Measurements from ENCODE around the gene NLRP5.
"Not testable (repeated sequence)": the region's sequence is repeated elsewhere in the genome, so short reads cannot be mapped to it uniquely, and the experiment has no call there.

Gene NLRP5

GRCh38 chr19:55986487-55986886 lies at the start of gene NLRP5:
Gene NLRP5, plus strand, starts transcription at chr19:55986775.
- DNase-seq (ENCODE audit: low read depth, low spot score) = no peak

DNA sequence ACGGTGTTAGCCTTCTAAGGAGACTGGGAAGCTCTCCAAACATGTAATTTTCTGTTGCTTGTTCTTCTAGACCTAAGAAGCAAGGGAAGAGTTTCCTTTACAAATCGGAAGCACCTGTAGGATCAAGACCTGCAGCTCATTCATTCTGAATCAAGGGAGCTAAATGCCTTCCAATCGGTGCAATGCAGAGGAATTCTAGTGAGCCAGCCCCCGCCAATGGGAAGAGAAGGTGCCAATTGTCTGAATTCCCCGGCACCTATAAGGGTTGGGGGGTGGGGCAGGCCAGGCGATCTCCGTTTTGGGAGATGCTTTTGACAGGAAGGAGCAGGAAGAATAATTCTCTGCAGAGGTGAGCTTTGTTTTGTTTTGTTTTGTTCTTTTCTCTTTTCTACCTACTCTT lies 47.4 kb upstream of the NLRP5 start:
- DNase-seq (ENCODE audit: low read depth, low spot score) = no peak

DNA sequence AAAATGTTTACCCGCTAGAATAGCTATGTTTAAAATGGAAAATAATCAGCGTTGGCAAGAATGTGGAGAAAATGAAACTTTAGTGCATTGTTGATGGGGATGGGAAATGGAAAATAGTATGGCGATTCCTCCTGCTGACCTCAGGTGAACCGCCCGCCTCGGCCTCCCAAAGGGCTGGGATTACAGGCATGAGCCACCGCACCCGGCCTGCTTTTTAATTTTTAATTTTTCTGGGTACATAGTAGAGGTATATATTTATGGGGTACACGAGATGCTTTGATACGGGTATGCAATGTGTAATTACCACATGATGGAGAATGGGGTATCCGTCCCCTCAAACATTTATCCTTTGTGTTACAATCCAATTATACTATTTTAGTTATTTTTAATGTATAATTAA lies 46.3 kb upstream of the NLRP5 start:
- no peak for DNase-seq (ENCODE audit: low read depth, low spot score)

DNA sequence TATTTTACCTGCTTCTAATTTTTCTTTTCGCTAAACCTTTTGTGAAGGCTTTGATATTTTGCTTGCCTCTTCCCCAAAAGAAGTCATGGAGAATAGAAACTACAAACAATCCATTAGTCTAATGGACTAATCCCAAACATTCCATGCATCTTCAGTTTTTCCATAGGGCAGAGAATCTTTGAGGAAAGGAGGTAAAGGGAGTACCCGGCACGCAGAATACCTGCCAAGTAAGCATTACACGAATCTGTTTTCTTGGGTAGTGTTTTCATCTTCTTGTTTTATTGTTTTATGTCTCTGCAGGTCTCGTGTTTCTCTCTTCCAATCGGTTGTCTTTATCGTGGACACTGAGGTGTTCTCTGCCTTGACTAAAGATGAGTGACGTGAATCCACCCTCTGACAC lies 39.0 kb upstream of the NLRP5 start, which contains the start of gene NLRP8:
Gene NLRP8 (plus strand): TSS at position 301 of the 400 bp plus-strand sequence.
- DNase-seq (ENCODE audit: low read depth, low spot score) = no peak

- not testable (repeated sequence) for DNase-seq (ENCODE audit: low read depth, low spot score)
Observed at GRCh38 chr19:55950566-55950965, 36.0 kb upstream of the NLRP5 start.

- no peak for DNase-seq (ENCODE audit: low read depth, low spot score)
Observed at GRCh38 chr19:55956431-55956830, 30.1 kb upstream of the NLRP5 start.

DNA sequence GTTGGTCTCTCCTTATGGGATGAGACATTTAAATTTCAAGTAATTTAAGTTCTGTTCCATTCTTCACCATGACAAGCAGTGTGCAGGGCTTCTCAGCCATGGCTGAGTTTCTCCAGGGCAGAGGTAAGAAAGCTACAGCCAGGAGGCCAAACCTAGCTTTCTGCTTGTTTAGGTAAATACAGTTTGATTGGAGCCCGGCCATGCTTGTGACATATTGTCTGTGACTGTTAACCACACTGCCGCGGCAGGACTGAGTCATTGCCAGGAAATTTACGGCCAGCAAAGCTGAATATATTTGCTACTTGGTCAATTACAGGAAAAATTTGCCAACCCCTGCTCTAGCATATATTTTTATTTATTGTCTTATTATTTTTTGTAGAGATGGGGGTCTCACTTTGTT lies 28.2 kb upstream of the NLRP5 start:
- peak; percentile 17 for DNase-seq (ENCODE audit: low read depth, low spot score)

DNA sequence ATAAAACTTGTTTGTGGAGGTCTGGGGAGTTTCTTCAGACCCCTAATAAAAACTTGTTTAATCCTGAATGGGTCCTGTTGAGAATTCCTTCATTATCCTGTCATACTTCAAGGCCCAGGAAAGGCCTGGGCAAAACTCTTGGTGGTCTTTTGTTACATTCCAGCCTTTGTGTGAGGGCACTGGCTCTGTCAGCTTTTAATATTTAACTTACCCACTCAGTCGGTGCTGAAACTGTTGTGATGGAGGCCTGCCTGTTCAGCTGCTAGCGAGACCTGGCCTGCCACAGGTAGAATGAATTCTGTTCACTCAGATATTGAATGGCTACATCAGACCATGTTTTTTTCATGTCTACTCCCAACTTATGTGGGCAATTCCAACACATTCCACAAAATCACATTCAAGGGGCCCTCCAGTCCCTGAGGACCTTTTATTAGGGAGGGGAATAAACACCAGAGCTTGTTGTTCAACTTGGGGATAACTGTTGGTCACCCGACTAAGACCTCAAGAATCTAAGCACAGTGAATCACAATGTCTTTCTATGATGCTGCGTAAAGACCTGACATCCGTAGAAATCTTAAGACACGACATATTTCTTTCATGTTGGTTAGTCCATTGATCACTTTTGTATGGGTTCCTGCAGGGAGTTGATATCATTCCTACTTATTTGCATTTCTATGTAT lies 26.4 kb upstream of the NLRP5 start:
- no peak for DNase-seq (ENCODE audit: low read depth, low spot score)

GRCh38 chr19:55962186-55962585 lies 24.4 kb upstream of the NLRP5 start:
- no peak for DNase-seq (ENCODE audit: low read depth, low spot score)

DNA sequence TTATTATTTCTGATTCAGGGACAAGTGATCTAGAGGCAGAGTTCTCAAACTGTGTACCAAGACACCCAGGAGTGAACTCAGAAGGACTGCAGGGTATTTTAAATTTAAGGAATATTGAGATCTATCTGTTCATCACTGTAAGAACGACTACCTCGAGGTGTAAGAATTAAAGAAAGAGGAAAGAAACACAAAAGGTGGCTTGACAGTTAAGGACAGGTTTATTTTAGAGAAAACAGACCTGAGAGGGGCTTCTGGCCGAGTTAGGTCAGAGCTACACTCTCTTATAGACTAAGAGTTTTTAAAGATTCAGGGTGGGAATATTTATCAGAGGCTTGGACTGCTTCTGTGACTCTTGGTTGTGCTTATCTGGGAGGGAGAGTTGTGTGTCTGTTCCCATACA lies 12.6 kb upstream of the NLRP5 start:
- no peak for DNase-seq (ENCODE audit: low read depth, low spot score)

DNA sequence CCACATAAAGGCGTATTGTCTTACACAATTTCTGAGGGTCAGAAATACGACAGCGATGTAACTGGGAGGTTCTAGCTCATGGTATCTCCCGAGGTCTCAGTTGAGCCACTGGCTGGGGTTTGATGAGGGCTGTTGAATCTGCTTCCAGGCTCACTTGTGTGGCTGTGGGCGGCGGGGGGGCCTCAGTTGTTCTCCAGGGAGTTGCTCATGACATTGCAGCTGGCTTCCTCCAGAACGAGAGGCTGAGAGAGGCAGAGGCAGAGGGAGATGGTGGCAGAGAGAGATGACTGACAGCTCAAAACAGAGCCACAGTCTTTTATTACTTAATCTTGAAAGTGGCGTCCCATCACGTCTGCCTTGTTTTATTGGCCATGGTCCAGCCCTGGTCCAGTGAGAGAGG lies 6.2 kb upstream of the NLRP5 start:
- DNase-seq (ENCODE audit: low read depth, low spot score) = no peak

DNA sequence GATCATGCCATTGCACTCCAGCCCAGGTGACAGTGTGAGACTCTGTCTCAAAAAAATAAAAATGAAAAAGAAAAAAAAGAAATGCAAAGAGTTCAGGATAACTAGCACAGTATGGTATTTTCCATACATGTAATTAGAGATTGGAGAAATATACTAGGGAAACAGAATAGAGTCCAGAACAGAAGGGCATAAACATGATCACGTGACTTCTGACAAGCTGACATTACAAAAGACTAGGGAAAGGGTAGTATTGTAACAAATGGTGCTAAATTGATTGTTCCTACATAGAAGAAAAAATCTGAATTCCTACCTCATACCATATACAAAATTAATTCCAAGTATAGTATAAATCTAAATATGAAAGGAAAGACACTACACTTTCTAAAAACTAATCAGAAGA lies 1.3 kb upstream of the NLRP5 start:
- no peak for DNase-seq (ENCODE audit: low read depth, low spot score)

GRCh38 chr19:55990831-55991230 lies 4.3 kb downstream of the NLRP5 start:
- no peak for DNase-seq (ENCODE audit: low read depth, low spot score)

- no peak for DNase-seq (ENCODE audit: low read depth, low spot score)
Observed at GRCh38 chr19:55993492-55993891, 6.9 kb downstream of the NLRP5 start.

- DNase-seq (ENCODE audit: low read depth, low spot score) = no peak
Observed at GRCh38 chr19:56014765-56015164, 28.2 kb downstream of the NLRP5 start.

DNA sequence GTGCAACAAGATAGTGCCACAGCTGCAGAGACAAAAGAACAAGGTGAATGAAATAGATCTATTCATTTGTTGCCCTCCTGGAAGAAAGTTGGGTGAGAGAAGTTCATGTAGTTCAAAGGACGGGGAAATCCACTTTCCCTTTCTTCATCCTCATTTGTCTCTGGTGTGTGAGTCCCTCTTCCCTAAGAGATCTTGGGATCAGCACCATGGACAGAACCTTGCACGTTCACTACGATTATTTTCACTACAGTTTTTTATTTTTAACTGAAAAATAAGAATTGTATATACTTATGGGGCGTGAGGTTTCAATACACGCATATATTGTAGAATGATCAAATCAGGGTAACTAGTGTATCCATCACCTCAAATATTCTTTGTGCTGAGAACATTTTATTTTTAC lies 29.2 kb downstream of the NLRP5 start:
- DNase-seq (ENCODE audit: low read depth, low spot score) = peak; percentile 4

GRCh38 chr19:56019325-56019724 lies 32.8 kb downstream of the NLRP5 start:
- DNase-seq (ENCODE audit: low read depth, low spot score) = not testable (repeated sequence)

DNA sequence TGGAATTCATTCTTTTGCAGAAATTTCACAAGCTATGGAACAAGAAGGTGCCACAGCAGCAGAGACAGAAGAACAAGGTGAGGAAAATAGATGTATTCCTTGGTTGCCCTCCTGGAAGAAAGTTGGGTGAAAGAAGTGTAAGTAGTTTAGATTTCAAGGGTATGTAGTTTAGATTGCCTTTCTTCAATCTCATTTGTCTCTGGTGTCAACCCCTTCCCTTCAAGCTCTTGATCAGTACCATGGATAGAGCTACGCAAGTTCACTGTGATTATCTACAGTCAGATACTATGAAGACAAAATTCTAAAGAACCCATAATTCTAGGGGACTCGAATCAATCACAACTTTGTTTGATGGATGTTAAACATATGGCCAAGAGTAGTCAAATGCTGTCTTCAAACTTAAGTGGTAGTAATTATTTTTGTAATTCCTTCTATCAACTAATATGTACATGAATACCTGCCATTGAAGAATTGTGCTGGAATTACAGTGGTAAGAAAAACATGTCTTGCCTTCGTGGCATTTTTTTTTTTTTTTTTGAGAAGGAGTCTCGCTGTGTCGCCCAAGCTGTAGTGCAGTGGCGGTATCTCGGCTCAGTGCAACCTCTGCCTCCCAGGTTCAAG lies 33.9 kb downstream of the NLRP5 start:
- DNase-seq (ENCODE audit: low read depth, low spot score) = not testable (repeated sequence)

GRCh38 chr19:56026769-56027168 lies 40.2 kb downstream of the NLRP5 start:
- no peak for DNase-seq (ENCODE audit: low read depth, low spot score)

DNA sequence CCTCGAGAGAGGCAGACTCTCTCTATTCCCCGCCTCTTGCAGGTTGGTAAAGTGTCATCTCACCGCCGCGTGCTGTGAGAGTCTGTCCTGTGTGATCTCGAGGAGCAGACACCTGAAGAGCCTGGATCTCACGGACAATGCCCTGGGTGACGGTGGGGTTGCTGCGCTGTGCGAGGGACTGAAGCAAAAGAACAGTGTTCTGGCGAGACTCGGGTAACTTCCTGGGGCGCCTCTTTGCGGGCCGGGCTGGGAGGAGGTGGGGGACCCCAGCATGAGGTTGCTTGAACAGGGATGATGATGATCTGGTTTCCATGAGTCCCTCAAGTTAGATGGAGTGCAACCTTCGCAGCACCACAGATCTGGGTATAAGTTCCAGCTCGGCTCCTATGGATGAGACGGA lies 67.0 kb downstream of the NLRP5 start:
- DNase-seq (ENCODE audit: low read depth, low spot score) = no peak

DNA sequence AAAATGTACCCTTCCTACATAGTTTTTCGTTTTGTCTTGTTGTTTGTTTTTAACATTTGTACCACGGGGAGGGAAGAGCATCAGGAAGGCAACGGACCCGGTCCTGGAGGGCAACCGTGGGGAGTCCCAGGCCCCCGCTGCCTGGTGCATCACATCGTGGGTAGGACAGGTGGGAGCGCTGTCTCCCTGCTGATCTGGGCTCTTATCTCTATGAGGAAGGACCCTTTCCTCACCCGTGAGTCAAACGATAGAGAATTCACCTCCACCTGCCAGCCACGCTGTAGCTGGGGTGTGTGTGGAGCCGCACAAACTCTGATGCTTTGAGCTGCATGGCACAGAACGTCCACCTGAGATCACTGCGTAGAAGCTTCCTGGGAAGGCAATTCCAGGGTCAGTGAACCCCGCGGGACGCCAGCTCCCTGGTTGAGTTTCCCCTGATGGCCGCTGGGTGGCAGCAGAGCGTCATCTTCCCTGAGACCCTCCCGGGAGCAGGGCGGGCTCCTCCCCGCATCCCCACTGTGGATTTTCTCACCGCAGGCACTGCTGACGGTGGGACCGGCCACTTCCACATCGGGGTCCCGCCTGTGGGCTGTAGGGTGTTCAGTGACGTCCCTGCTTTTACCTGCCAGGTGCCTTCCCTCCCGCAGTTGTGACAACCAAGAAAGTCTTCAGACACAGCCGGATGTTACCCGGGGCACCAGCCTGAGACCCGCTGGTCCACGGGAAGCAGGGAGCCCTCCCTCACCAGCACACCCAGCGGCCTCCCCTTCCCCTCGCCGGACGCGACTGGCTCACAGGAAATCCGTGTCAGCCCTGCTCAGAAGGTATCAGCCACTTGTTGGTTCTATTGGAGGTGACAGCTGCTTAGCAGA lies 79.8 kb downstream of the NLRP5 start:
- peak; percentile 75 for DNase-seq (ENCODE audit: low read depth, low spot score)

GRCh38 chr19:56069642-56070041 lies 83.1 kb downstream of the NLRP5 start:
- no peak for DNase-seq (ENCODE audit: low read depth, low spot score)

- no peak for DNase-seq (ENCODE audit: low read depth, low spot score)
Observed at GRCh38 chr19:56071151-56071550, 84.6 kb downstream of the NLRP5 start.

Data from astrocyte of the hippocampus (primary cell).